Lower leg skin (tissue), 3 donors: ENCODE results near the gene LLGL1.
"Not testable (repeated sequence)": the region's sequence is repeated elsewhere in the genome, so short reads cannot be mapped to it uniquely, and the experiment has no call there.

Experiments used
- CTCF ChIP-seq, 3 donors: fragments of 450-650 bp; IDR thresholded peaks; one replicate each; pipeline ENCODE4 v1.5.1; 2016; ENCODE audit warnings: antibody characterized with exemption in 3 of 3, mild to moderate bottlenecking in 3 of 3, moderate library complexity in 2 of 3
- POLR2A ChIP-seq, 2 donors: fragments of 450-650 bp; IDR thresholded peaks; one replicate each; pipeline ENCODE4 v1.6.1; 2016 to 2017; ENCODE audit warnings: antibody characterized with exemption in 2 of 2, mild to moderate bottlenecking in 1 of 2, moderate library complexity in 1 of 2

DNA sequence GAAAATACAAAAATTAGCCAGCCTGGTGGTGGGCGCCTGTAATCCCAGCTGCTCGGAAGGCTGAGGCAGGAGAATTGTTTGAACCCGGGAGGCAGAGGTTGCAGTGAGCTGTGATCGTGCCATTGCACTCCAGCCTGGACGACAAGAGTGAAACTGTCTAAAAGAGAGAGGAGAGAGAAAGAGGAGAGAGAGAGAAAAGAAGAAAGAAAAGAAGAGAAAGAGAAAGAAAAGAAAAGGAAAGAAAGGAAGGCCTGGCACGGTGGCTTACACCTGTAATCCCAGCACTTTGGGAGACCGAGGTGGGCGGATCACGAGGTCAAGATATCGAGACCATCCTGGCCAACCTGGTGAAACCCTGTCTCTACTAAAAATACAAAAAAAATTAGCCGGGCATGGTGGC lies 8.5 kb upstream of the LLGL1 start:
- TF ChIP-seq CTCF, POLR2A (IDR thresholded peaks at IDR 0.05): not testable (repeated sequence)
